CD4-positive, alpha-beta T cell treated with Interleukin-17A for 4 hours (primary cell): ENCODE results near the gene SLC18A2.

Experiments
- DNase-seq: peaks from one replicate; pipeline ENCODE4 v3.0.0-alpha.2; 2020; ENCODE audit warnings: mixed read lengths

SLC18A2 gene

DNA sequence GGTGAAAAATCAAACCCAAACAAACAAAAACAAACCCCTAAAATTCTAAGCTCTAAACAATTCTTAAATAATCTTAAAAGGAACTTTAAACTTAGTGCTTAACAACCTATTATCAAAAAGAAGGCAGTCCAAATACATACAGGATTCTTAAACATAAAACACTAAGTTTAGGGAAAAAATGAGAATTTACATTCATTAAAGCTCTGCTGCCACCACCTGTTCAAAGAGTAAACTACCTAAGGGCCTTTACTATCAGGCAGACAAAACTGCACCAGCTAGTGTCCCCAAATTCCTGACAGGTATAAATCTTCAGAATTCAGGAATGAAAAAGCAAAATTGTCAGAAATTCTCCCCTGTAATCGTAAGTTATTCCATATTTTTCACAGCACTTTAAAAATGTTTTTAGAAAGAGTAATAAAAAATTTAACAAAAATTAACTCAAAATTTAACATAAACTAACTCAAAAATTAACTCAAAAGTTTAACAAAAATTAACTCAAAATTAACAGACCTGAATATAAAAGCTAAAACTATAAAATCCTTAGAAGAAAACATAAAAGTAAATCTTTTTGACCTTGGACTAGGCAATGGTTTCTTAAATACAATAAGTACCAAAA, 79.2 kb downstream of the SLC18A2 start:
- DNase-seq: peak; percentile 9

DNA sequence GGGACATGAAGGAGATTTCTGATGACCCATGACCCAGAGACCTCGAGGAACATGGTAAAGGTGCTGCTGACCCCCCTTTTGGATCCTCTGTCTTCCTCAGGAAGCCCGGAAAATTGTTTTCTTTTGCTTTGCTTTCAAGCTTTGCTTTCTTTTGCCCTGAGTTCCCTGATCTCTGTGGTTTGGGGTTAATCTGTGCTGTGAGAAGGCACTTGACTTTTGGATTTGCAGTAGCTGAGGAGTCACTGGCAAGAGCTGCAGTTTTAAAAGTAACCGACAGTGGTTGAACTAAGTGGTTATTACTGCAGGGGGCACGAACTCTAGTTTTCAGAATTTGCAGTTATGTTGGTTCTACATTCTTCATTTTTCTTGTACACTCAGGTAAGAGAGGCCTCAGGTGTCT, 81.3 kb downstream of the SLC18A2 start:
- no peak for DNase-seq

DNA sequence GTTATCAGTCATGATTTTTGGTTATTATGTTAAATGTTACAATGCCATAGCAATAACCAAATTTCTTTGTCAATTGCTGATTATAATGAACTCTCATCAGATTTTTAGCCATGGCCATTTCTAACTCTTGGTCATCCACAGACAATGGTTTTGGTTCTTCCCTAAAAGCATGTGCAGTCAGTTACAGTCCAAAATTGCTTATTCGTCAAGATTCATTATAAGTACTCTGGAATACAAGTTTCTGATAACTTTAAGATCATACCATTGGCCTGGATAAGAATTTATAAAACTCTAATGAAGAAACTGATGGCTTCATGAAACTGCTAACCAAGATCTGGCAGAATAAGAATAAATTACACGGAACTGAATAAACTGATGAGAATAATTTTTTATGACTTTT, 83.5 kb downstream of the SLC18A2 start:
- DNase-seq: no peak

DNA sequence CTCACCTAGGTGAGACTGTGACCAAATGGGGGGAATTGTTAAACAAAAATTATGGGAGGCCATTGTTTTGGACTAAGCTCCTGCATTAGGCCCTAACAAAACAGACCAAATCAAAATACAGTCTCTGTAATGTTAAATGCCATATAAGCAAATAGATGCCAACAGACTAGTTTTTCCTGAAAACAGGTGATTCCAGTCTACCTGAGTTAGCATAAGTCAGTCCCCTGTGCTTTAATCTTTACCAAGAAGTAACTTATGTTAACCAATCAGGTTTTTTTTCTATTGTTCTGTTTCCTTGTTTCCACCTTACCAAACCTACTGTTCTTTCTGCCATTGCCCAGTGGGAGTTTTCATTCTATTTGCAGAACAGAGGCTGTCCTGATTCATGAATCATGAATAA, 86.3 kb downstream of the SLC18A2 start:
- DNase-seq: no peak
